Right lobe of liver (tissue), 6 donors: Measurements from ENCODE around the gene CDH4. TPM values are rescaled to one million over a fixed set of nuclear protein-coding genes. Genes with fewer than 3 reads are reported as not detected.

Experiments
- ATAC-seq, 4 donors: fragments of 200-7000 bp; cut with Tn5 transposase; one replicate each; pipeline ENCODE4 v1.9.1; 2020; ENCODE audit warnings: mild to moderate bottlenecking in 4 of 4, moderate library complexity in 4 of 4
- DNase-seq, 3 donors: peaks; one replicate each; pipeline ENCODE4 v3.0.0-alpha.2; 2020
- H3K27ac ChIP-seq, 3 donors: fragments of 200-600 bp; one replicate each; pipeline ENCODE4 v1.8.0; 2022
- H3K27me3 ChIP-seq, 2 donors: fragments of 200-600 bp; one replicate each; pipeline ENCODE4 v1.8.0; 2022
- H3K36me3 ChIP-seq, 4 donors: fragments of 200-600 bp; sonication (generic) in 1 of 4; one replicate each; pipeline versions ENCODE4 v1.5.1 to v1.8.0; 2017 to 2022; ENCODE audit warnings: control low read depth in 1 of 4
- H3K4me1 ChIP-seq, 4 donors: fragments of 200-600 bp; sonication (generic) in 1 of 4; one replicate each; pipeline versions ENCODE4 v1.5.1 to v1.8.0; 2017 to 2022; ENCODE audit warnings: control low read depth in 1 of 4
- H3K4me3 ChIP-seq, 3 donors: fragments of 200-600 bp; one replicate each; pipeline ENCODE4 v1.8.0; 2022
- H3K9me3 ChIP-seq, 4 donors: fragments of 200-600 bp; sonication (generic) in 1 of 4; one replicate each; pipeline versions ENCODE4 v1.5.1 to v1.8.0; 2017 to 2022; ENCODE audit warnings: control low read depth in 1 of 4
- CTCF ChIP-seq, 4 donors: fragments of 200-600 bp in 3 of 4; fragments of 450-650 bp in 1 of 4; IDR thresholded peaks; one replicate each; pipeline versions ENCODE4 v1.5.1 to v1.8.0; 2016 to 2022; ENCODE audit warnings: antibody characterized with exemption in 4 of 4, mild to moderate bottlenecking in 2 of 4
- POLR2A ChIP-seq: fragments of 450-650 bp; IDR thresholded peaks from one replicate; pipeline ENCODE4 v1.6.1; 2017; ENCODE audit warnings: antibody characterized with exemption, mild to moderate bottlenecking
- WGBS: methylation state at CpG from one replicate; pipeline ENCODE4 v1.1.6; 2018; ENCODE audit warnings: low coverage, low lambda C conversion rate; ENCODE audit not compliant: insufficient coverage; ENCODE audit errors: missing lambda C conversion rate; 5-methylcytosine and 5-hydroxymethylcytosine counted together
- intact Hi-C, 2 donors: fragments of 100-400 bp; cut with DNase I; formaldehyde crosslinking; loops; one replicate each; pipeline versions ENCODE4 v1.11.2 to v1.14.1; 2022
- total RNA-seq, 6 experiments: library from RNA; depleted of rRNA in 2 of 6; stranded (reverse); fragments of >200 nt in 2 of 6; fragmentation: NEBNext Ultra II Directional in 3 of 6; extraction: Animal tissue kit (Norgen Biotek cat#: 25700) in 3 of 6; gene quantifications; one replicate each; pipeline versions ENCODE4 v1.1.0 to v1.2.4, GENCODE V29; 2016 to 2023
- donor health status: DM: no; HTN: yes; CAD: no.
- donor health status: DM: no; HTN: no; CAD: no.
- donor health status: DM: no; HTN: no; CAD: no.
- donor health status: DM: no; HTN: yes; CAD: no.
- donor health status: DM: no; HTN: yes; CAD: no.

Gene CDH4
- total RNA-seq, 6 experiments from 2014 or later = 0.02 to 0.14 (median 0.09) TPM; not detected in 3

- ATAC-seq = no peak
- no peaks in the 10 kb centered on the region for H3K4me1 ChIP-seq
- H3K36me3 ChIP-seq = no peaks in the 10 kb centered on the region
- intact Hi-C loops = no loop called here
- TF ChIP-seq POLR2A (no peak), CTCF (IDR thresholded peaks at IDR 0.05) (no peak)
- no peak overlapping the region for H3K4me3 ChIP-seq
- H3K9me3 ChIP-seq = no peaks in the 10 kb centered on the region
- no peaks in the 10 kb centered on the region for H3K27me3 ChIP-seq
- peak in 1 of 3 donors; percentile 49 for DNase-seq
- WGBS = 79% methylated on average over 9 of the region's 19 CpGs
- no peak overlapping the region for H3K27ac ChIP-seq
Measured at GRCh38 chr20:61523145-61523544, 271.1 kb downstream of the CDH4 start.

GRCh38 chr20:61524951-61525666, 273.0 kb downstream of the CDH4 start:
- ATAC-seq (no peak), DNase-seq (peak in 1 of 3 donors; percentile 31)
- 66% methylated on average over 7 of the region's 13 CpGs for WGBS
- Histone ChIP-seq H3K36me3 (no peaks in the 10 kb centered on the region), H3K4me3 (no peak overlapping the region), H3K9me3 (no peaks in the 10 kb centered on the region), H3K27me3 (no peaks in the 10 kb centered on the region), H3K4me1 (no peaks in the 10 kb centered on the region), H3K27ac (no peak overlapping the region)
- intact Hi-C loops = no loop called here
- TF ChIP-seq CTCF (IDR thresholded peaks at IDR 0.05) = no peak
- TF ChIP-seq POLR2A = no peak

GRCh38 chr20:61525781-61526431, 273.8 kb downstream of the CDH4 start:
- intact Hi-C loops = no loop called here
- H3K27me3 ChIP-seq = no peaks in the 10 kb centered on the region
- H3K4me1 ChIP-seq = no peaks in the 10 kb centered on the region
- no peak overlapping the region for H3K4me3 ChIP-seq
- no peaks in the 10 kb centered on the region for H3K9me3 ChIP-seq
- peak in 1 of 3 donors; percentile 42 for DNase-seq
- H3K27ac ChIP-seq = no peak overlapping the region
- H3K36me3 ChIP-seq = no peaks in the 10 kb centered on the region
- ATAC-seq = no peak
- WGBS = 33% methylated on average over 11 of the region's 21 CpGs
- no peak for TF ChIP-seq CTCF (IDR thresholded peaks at IDR 0.05)

- H3K4me1 ChIP-seq = no peaks in the 10 kb centered on the region
- no peak for TF ChIP-seq CTCF (IDR thresholded peaks at IDR 0.05)
- no peak for TF ChIP-seq POLR2A
- H3K36me3 ChIP-seq = no peaks in the 10 kb centered on the region
- ATAC-seq = no peak
- no peak overlapping the region for H3K4me3 ChIP-seq
- 79% methylated on average over 13 of the region's 13 CpGs for WGBS
- H3K27me3 ChIP-seq = no peaks in the 10 kb centered on the region
- intact Hi-C loops = no loop called here
- no peak overlapping the region for H3K27ac ChIP-seq
- H3K9me3 ChIP-seq = no peaks in the 10 kb centered on the region
- DNase-seq = peak in 1 of 3 donors; percentile 6
Measured at GRCh38 chr20:61526907-61527306, 274.8 kb downstream of the CDH4 start.
